GM18868 (cell line): ENCODE measurements around the gene SEC16B.
"Not testable (repeated sequence)": the region's sequence is repeated elsewhere in the genome, so short reads cannot be mapped to it uniquely, and the experiment has no call there.

Experiments
- ATAC-seq: cut with Tn5 transposase; IDR thresholded peaks from one replicate; pipeline ENCODE4 v1.9.1; 2021; ENCODE audit warnings: mild to moderate bottlenecking, moderate library complexity; ENCODE audit not compliant: unreplicated experiment

The SEC16B gene, protein sequence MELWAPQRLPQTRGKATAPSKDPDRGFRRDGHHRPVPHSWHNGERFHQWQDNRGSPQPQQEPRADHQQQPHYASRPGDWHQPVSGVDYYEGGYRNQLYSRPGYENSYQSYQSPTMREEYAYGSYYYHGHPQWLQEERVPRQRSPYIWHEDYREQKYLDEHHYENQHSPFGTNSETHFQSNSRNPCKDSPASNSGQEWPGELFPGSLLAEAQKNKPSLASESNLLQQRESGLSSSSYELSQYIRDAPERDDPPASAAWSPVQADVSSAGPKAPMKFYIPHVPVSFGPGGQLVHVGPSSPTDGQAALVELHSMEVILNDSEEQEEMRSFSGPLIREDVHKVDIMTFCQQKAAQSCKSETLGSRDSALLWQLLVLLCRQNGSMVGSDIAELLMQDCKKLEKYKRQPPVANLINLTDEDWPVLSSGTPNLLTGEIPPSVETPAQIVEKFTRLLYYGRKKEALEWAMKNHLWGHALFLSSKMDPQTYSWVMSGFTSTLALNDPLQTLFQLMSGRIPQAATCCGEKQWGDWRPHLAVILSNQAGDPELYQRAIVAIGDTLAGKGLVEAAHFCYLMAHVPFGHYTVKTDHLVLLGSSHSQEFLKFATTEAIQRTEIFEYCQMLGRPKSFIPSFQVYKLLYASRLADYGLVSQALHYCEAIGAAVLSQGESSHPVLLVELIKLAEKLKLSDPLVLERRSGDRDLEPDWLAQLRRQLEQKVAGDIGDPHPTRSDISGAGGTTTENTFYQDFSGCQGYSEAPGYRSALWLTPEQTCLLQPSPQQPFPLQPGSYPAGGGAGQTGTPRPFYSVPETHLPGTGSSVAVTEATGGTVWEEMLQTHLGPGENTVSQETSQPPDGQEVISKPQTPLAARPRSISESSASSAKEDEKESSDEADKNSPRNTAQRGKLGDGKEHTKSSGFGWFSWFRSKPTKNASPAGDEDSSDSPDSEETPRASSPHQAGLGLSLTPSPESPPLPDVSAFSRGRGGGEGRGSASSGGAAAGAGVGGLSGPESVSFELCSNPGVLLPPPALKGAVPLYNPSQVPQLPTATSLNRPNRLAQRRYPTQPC

DNA sequence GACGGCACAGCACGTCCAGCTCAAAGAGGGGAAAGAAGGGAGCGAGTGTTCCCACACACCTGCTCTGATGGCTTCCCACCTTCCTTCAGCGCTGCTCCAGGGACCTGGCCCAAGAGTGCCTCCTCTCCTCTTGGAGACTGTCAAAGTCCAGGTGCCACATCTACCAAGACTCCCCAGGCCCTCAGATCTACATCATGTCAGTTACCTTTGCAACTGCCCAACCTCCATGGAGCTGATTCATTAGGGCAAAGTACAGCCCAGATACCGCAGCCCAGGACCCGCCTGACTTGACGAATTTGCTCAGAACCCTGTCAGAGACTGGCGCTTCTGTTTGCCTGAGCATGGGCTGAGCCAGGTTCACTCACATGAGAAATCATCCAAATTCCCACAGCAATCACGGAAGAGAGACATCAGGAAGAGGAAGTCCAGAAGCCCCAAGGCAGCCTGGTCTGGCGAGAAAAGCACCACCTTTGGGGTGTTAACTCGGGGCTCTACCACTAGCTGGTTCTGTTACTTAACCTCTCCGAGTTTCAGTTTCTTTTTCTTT lies at the start of gene SEC16B:
Gene SEC16B (minus strand): TSS at position 234 of the 547 bp plus-strand sequence. CDS start 2,077 bp downstream, outside the sequence.
- ATAC-seq = no peak

DNA sequence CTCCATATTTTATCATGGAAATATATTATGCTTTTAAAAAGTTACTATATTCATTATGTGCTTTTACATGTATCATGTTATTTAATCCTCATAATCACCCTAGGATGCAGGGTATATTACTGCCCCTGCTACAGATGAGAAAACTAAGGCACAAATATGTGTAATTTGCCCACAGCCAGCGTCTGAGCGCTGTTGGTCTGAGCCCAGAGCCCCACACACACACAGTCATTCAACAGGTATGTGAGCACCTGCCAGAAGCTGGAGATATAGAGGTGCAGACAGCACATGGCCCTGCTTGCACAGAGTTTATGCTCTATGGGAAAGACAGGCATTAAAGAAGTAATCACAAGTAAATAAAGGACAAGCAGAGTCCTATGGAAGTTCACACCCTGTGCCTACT lies 49.8 kb upstream of the SEC16B start:
- no peak for ATAC-seq

DNA sequence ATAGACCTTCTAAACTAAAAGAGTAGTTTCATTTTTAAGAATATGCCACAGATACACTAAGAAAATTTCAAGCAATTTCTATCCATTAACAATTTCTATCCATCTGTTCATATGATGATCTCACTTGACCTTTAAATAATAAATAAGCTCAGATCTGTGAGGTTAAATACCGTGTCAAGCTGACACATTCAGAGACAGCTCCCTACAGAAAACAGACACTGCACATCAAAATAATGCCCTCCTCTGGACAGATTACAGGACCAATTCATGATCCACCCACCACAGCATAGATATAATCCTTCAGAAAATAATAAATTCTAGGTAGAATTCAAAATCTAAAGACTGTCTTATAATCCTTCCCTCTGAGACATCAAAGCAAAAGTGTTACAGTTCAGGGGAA lies 49.4 kb upstream of the SEC16B start:
- ATAC-seq = no peak

DNA sequence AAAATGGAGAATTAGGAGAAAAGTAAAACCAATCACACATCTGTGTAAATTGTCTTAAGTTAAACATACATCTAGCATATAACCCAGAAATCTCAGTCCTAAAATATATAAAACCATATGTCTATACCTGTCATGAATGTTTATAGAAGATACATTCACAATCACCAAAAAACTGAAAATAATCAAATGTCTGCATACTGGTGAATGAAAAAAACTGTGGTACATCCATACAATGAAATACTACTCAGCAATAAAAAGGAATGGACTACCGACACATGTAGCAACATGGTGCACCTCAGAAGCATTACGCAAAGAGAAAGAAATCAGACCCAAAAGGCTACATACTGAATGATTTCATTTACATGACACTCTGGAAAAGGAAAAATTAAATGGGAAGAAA lies 47.7 kb upstream of the SEC16B start:
- ATAC-seq = no peak

DNA sequence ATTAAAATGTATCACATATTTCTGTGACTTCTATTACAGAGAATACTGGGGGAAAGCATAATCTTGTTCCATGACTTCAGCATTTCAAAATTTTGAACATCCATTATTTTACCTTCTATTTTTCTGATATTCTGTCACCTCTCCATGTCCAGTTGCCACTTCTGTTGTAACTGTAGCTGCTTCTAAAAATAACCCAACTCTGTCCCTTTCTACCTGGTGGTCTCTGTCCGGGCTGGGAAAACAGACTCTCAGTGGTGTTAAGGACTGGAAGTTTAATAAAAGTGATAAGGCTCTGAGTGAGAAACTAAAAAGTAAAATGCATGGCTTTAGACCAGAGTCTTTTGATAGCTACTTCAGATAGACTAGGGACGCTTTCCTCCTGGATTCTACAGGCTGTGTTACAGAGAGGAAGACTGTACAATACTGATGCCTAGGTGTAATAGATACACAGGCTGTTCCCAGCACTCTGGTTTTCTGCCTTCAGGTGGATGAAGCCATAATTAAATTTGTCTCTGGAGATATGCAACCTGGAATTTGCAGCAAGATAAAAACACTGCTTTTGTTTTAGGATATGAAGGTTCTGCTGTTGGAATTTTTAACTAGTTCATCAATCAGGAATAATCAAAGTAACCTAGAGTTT lies 42.1 kb upstream of the SEC16B start:
- no peak for ATAC-seq

DNA sequence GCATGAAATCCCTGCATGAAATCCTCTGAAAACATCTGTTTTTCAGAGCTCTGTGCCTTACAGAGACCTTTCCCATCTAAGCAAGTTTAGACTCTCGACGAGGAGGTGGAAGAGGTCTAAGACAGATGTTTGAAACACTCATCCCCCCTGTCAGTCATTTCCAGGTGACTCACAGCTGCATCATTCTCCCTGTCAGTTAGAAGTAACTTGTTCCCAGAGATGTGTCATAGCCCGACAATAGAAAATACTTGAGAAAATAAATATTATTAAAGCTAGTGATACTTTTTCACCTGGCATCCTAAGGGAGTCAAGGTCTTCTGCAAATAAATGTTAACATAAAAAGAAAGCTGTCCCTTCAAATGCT lies 41.6 kb upstream of the SEC16B start:
- no peak for ATAC-seq

DNA sequence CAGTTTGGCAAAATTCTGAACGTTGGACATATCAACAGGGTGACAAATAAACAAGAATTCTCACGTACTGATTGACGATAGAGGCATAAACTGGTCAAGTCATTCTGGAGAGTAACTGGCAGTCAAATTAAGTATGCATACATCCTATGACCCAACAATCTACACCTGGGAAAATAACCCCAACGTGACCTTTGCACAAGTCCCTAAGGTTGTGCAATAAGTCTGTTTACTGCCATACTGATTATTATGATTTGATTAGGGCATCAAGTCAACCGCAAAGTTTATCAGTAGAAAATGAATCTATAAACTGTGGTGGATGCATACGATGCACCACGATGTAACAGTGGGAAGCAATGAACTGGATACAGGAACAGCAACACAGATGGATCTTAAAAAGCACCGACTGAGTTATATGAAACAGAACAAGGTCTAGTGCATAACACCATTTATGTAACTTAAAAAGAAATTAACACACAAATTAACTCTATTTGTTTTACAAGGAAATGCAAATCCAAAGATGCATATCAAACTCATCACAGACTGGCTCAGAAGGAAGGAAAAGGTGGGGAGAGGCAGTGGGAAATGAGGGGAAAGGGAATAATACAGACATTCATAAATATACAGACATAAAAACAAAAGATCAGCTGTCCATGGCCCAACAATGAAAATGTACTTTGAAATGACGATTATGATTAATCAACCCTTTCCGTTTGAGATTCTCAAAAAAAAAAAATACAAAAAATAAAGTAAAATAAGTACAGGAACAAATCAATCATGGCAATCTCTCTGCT lies 41.0 kb upstream of the SEC16B start:
- no peak for ATAC-seq

DNA sequence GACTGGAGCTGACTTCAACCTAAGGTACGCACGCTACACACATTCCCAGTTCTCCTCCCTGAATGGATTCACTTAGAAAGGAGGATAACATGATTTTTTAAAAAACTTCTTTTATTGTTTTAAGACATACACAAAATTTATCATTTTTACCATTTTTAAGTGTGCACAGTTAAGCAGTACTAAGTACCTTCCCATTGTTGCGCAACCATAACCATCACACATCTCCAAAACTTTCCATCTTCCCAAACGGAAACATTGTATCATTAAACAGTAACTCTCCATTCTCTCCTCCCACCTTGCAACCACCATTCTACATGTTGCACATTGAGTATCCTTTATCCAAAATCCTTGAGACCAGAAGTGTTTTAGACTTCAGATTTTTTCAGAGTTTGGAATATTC lies 36.2 kb upstream of the SEC16B start:
- no peak for ATAC-seq

DNA sequence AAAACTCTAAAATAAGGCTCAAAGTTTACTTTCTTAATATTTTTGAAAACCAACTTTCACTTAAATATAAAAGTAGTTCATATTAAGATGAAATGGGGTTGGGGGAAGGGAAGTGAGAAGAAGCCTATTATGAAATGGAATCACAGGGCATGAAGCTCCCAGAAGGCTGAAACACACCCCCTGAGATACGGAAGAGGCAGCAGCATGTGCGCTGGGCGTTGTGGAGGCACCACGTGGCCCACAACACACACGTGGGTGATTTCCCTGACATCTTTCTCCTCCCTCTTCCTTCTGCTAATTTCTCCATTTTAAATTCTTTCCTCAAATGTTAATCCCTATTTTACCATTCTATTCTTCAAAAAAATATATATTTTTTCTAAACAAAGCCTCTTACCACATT lies 35.6 kb upstream of the SEC16B start:
- peak; percentile 60 for ATAC-seq

DNA sequence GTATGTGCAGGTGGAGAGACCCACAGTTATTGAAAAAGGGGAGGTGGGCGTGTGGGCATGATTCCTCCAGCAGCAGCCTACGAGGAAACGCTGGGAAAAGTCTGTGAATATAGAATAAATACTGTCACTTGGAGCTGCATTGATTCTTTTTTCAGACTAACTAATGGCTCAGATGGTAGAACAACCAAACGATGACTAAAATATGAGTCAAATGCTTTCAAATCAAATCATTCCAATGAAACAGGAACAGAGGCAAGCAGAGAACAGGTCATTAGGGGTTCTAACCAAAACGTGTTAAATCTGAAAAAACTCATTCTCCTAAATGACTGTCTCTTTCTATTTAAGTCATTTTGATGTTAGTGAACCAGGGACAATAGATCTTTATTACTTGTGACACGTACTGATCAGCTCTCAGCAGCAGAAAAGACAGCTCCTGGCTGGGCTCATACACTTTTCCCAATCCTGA lies 35.1 kb upstream of the SEC16B start:
- peak; percentile 86 for ATAC-seq

DNA sequence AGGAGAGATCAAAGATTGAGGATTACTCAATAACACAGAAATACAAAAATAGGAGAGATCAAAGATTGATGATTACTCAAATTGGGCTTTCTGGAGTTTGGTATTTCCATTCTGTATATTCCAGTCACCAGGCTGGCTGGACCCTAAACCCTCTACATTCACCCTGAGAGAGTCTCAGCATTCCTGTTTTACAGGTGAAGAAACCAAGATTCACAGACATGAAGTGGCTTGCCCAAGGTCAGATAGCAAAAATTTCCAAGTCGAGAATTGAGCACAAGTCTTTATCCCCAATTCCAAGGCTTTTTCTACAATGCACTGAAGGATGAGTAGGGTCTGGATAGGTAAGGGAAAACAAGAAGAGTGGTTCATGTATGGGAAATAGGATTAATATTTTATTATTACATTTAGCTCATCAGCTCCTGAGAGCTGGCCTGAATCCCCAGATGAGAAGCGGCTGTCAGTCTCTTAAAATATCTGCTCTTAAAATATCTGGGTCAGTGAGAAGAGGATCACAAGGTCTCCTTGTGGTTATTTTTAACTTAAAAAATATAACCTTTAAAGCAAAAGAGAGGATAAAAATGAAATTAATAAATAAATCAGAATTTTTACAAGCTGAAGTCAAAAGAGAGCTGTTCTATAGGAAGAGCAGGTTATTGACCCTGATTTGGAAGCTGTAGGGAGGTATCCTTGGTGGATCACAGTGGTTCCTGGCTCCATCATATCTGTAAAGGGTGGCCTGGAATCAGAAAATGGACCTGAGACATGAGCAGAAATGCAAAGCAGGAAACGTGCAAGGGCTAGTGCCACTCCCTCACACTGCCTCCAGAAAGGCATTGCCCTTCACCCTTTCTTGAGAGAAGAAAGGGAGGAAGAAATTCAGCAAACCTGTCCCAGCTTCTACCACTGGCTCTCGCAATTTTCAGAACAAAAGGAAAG lies 29.1 kb upstream of the SEC16B start:
- no peak for ATAC-seq

DNA sequence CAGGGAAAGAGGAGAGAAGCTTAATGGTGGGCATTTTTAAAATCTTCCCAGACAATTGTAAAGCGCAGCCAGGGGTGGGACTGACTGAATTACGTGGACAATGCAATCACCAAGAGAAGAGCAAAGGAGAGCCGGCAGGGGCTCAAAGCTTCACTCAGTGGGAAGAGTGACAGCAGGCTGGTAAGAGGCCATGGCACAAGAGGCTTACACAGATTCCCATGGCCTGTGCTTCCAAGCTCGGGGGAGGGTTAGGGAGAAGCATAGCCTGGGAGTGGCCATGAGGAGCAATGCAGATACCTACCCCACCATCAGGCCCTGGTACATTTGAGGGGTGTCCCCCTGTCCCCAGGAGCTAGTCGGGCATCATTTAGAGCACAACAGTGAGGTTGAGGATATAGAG lies 27.1 kb upstream of the SEC16B start:
- no peak for ATAC-seq

DNA sequence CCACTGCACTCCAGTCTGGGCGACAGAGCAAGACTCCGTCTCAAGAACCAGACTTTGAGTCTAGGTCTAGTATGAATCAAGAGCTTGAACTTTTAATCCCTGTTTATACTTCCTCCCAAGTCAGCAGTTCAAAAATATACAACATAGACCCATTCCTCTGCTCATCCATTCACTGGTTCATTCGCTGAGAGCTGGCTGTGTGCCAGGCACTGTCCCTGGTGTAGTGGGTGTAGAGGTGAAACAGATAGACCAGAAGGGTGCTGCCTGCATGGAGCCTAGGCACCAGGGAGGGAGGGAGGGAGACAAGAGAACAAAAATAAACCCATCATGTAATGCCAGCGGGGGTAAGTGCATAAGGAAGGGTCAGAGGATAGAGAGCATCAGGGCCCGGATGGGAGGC lies 25.5 kb upstream of the SEC16B start:
- ATAC-seq = no peak

DNA sequence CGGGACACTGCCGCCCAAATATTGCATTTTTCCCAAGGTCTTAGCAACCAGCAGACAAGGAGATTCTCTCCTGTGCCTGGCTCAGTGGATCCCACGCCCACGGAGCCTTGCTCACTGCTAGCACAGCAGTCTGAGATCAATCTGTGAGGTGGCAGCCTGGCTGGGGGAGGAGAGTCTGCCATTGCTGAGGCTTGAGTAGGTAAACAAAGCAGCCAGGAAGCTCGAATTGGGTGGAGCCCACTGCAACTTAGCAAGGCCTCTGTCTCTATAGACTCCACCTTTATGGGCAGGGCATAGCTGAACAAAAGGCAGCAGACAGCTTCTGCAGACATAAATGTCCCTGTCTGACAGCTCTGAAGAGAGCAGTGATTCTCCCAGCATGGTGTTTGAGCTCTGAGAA lies 16.4 kb upstream of the SEC16B start:
- ATAC-seq = not testable (repeated sequence)

DNA sequence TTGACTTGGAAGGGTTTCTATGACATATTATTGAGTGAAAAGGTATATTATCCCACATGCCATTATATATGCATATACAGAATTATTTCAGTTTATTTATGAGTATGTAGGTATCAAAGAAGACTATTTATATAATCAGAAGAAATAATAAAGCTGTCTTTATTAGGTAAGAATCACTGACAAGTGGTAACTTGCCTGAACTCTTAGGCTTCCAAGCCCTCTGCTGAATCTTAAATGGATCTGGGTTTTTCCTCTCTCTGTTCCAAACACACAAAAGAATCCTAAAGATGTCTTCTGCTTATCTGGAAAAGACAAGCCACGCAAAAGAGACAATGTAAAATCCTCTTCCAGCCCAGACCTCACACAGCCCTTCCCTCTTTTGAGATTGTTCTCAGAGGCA lies 14.9 kb upstream of the SEC16B start:
- ATAC-seq = no peak

DNA sequence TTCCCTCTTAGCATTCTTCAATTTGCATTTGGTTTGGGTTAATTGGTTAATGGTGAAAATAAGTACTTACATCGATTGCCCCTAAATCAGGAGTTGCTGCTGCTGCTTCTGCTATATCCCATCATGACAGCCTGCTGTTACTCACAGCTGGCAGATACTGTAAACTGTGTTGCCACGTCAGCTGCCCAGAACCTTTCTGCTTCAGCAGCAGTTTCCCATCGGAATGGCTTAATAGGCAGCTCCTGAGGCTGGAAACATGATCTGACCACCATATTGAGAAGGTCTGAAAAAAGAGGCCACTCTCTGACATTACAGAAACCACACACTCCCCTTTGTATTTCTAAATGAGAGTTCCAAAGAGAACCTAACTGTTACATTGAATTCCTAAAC lies 14.3 kb upstream of the SEC16B start:
- ATAC-seq = no peak

DNA sequence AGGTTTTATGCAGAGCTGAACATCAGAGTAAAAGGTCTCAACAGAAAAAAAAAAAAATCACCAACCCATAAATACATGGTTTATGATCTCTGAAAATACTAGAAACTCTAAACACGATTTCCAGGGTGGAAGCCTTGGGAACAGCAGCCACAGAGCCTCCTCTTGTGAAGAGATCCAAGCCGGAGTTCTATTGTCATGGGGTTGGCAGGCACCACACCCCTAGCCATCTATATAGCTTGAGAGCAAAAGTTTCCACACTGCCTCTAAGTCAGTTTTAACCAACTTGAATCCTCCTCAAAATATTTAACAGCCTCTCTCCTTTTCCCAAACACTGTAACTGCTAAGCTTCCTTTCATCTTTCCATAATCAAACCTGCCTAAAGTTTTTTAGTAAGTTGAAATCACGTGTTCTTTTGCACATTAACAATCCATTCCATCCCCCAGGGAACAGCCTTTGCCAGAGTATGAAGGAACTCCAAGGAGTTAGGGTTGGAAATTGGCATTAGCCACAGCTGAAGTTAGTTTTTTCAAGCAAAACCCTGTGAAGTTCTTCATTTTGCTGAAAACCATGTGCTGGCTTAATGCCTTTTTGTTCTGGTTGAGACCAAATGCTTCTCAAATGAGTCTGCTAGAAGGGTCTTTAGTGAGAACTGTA lies 13.8 kb upstream of the SEC16B start:
- ATAC-seq = no peak

DNA sequence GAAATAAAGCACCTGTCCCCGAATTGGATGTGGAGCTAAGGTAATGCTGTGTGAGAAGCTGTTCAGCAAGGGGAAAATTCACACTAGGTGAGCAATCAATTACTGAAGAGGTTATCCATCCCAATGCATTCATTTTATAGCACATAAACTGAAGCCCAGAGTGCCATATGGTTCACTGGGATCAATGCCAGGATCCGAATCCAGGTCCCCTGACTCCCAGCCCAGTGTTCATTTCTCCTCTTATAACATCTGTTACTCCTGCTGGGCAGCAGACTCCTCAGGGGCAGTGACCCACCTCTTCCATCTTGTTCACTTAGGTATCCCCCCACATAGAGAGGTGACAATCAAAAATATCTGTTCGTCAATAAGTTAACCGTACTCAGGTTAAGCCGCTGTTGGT lies 13.2 kb upstream of the SEC16B start:
- no peak for ATAC-seq

DNA sequence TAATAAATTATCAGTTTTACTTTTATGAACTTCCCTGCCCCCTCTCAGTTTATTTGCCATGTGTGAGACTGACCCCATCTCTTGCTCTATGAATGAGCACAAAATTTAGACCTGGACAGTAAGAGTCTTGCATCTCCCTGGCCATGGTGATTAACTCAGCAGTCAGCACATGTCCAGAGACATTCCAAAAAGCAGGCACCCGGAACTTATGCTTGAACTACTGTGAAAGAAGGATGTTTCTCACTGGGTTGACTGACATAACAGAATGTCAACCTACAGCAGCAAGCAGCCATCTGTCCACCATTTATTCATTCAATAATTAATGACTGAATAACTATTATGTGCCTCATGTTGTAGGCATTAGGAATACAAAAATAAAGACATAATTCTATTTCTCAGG lies 11.3 kb upstream of the SEC16B start:
- ATAC-seq = no peak
